Sigmoid colon (tissue), 7 donors: ENCODE measurements around the gene ABCB8. TPM values are rescaled to one million over a fixed set of nuclear protein-coding genes. Genes with fewer than 3 reads are reported as not detected.

Experiments
- DNase-seq: peaks from one replicate; pipeline ENCODE4 v3.0.0-alpha.2; 2019
- H3K27ac ChIP-seq, 4 donors: fragments of 200-600 bp; sonication (generic); one replicate each; pipeline ENCODE4 v1.5.1; 2016 to 2019; ENCODE audit warnings: mild to moderate bottlenecking in 1 of 4
- H3K27me3 ChIP-seq, 3 donors: fragments of 200-600 bp; sonication (generic); one replicate each; pipeline ENCODE4 v1.5.1; 2019; ENCODE audit warnings: mild to moderate bottlenecking in 1 of 3
- H3K36me3 ChIP-seq, 4 donors: fragments of 200-600 bp; sonication (generic); one replicate each; pipeline ENCODE4 v1.5.1; 2016 to 2019
- H3K4me1 ChIP-seq, 4 donors: fragments of 200-600 bp; sonication (generic); one replicate each; pipeline ENCODE4 v1.5.1; 2017 to 2019
- H3K4me3 ChIP-seq, 4 donors: fragments of 200-600 bp; sonication (generic); one replicate each; pipeline ENCODE4 v1.5.1; 2017 to 2019; ENCODE audit warnings: mild to moderate bottlenecking in 2 of 4, moderate library complexity in 1 of 4
- H3K9me3 ChIP-seq, 4 donors: fragments of 200-600 bp in 3 of 4; sonication (generic) in 3 of 4; one replicate each; pipeline versions ENCODE4 v1.5.1 to v1.6.1; 2013 to 2019
- CTCF ChIP-seq, 4 experiments: fragments of 450-650 bp in 3 of 4; fragments of 200-600 bp in 1 of 4; IDR thresholded peaks; one replicate each; pipeline ENCODE4 v1.5.1; 2016 to 2019; ENCODE audit warnings: antibody characterized with exemption in 4 of 4, mild to moderate bottlenecking in 3 of 4, moderate library complexity in 2 of 4
- EP300 ChIP-seq, 4 donors: sonication (generic); formaldehyde crosslinking; IDR thresholded peaks; one replicate each; pipeline ENCODE4 v1.6.1; 2017; ENCODE audit warnings: antibody characterized with exemption in 4 of 4
- POLR2A ChIP-seq, 2 donors: fragments of 450-650 bp; IDR thresholded peaks; one replicate each; pipeline ENCODE4 v1.6.1; 2016; ENCODE audit warnings: antibody characterized with exemption in 2 of 2, mild to moderate bottlenecking in 2 of 2, moderate library complexity in 2 of 2
- POLR2AphosphoS5 ChIP-seq, 4 donors: sonication (generic); formaldehyde crosslinking; IDR thresholded peaks; one replicate each; pipeline ENCODE4 v1.6.1; 2017; ENCODE audit warnings: antibody characterized with exemption in 4 of 4
- WGBS, 2 donors: extraction: QIAGEN DNeasy Blood & Tissue Kit; methylation state at CpG; one replicate each; pipeline ENCODE4 v1.1.7; 2013; 5-methylcytosine and 5-hydroxymethylcytosine counted together
- intact Hi-C: fragments of 100-400 bp; cut with DNase I; formaldehyde crosslinking; loops from one replicate; pipeline ENCODE4 v1.15.1; 2023
- polyA plus RNA-seq, 3 donors: library from polyadenylated mRNA; stranded (reverse); fragments of 200-250 nt; gene quantifications; one replicate each; pipeline ENCODE4 v1.2.3, GENCODE V29; 2013
- total RNA-seq, 4 donors: library from RNA; depleted of rRNA; stranded (reverse); fragments of >200 nt; gene quantifications; one replicate each; pipeline ENCODE4 v1.1.0, GENCODE V29; 2016
- donor health status: healthy with polysubstance abuse.
- donor health status: Bipolar disorder and iron deficiency.
- donor health status: healthy.

The ABCB8 gene
- total and polyA plus RNA-seq, 7 donors: 3.0 to 32.8 (median 18.3) TPM

- Histone ChIP-seq H3K4me1 (peaks cover 0 to 20% (median 19%) of the 10 kb centered on the region in 4 donors), H3K27me3 (peaks cover 14 to 68% (median 38%) of the 10 kb centered on the region in 3 donors), H3K4me3 (peak overlapping the region in 3 of 4 donors; percentile 5 to 32 (median 30)), H3K27ac (no peak overlapping the region), H3K36me3 (no peaks in the 10 kb centered on the region), H3K9me3 (no peaks in the 10 kb centered on the region)
- DNase-seq: no peak
- TF ChIP-seq CTCF (IDR thresholded peaks at IDR 0.05) (no peak), POLR2A (IDR thresholded peaks at IDR 0.05) (no peak), POLR2AphosphoS5 (IDR thresholded peaks at IDR 0.05) (no peak), EP300 (IDR thresholded peaks at IDR 0.05) (no peak)
- intact Hi-C loops: no loop called here
- 14 to 19% methylated on average over 20 of the region's 20 CpGs for WGBS, 2 donors
These were observed 9.2 kb upstream of the ABCB8 start for GRCh38 chr7:151019130-151019447.

GRCh38 chr7:151020231-151020630 lies 8.0 kb upstream of the ABCB8 start:
- H3K4me3 ChIP-seq: no peak overlapping the region
- H3K9me3 ChIP-seq: no peaks in the 10 kb centered on the region
- TF ChIP-seq POLR2AphosphoS5 (IDR thresholded peaks at IDR 0.05) (no peak), POLR2A (IDR thresholded peaks at IDR 0.05) (no peak), CTCF (IDR thresholded peaks at IDR 0.05) (no peak), EP300 (IDR thresholded peaks at IDR 0.05) (no peak)
- H3K27ac ChIP-seq: no peak overlapping the region
- H3K36me3 ChIP-seq: no peaks in the 10 kb centered on the region
- whole genome bisulfite sequencing, 2 donors: 54 to 56% methylated on average over 7 of the region's 7 CpGs
- no peak for DNase-seq
- H3K4me1 ChIP-seq: peaks cover 0 to 19% (median 17%) of the 10 kb centered on the region in 4 donors
- intact Hi-C loops: no loop called here
- peaks cover 7 to 57% (median 27%) of the 10 kb centered on the region in 3 donors for H3K27me3 ChIP-seq

GRCh38 chr7:151023232-151023631 lies 5.0 kb upstream of the ABCB8 start:
- no peak for TF ChIP-seq CTCF (IDR thresholded peaks at IDR 0.05)
- TF ChIP-seq POLR2AphosphoS5 (IDR thresholded peaks at IDR 0.05): no peak
- TF ChIP-seq POLR2A (IDR thresholded peaks at IDR 0.05): no peak
- TF ChIP-seq EP300 (IDR thresholded peaks at IDR 0.05): no peak
- WGBS, 2 donors: 82 to 84% methylated on average over 10 of the region's 10 CpGs
- intact Hi-C loops: no loop called here
- Histone ChIP-seq H3K4me1 (peaks cover 0 to 16% (median 12%) of the 10 kb centered on the region in 4 donors), H3K9me3 (no peaks in the 10 kb centered on the region), H3K27ac (no peak overlapping the region), H3K4me3 (no peak overlapping the region), H3K27me3 (peaks cover 0 to 27% (median 0%) of the 10 kb centered on the region in 3 donors), H3K36me3 (no peaks in the 10 kb centered on the region)
- DNase-seq: no peak

- Histone ChIP-seq H3K27ac (no peak within 1 kb of the TSS), H3K27me3 (peaks cover 0 to 15% (median 0%) of the 10 kb centered on the region in 3 donors), H3K4me1 (peaks cover 0 to 15% (median 10%) of the 10 kb centered on the region in 4 donors), H3K4me3 (no peak within 1 kb of the TSS), H3K36me3 (no peaks in the 10 kb centered on the region), H3K9me3 (no peaks in the 10 kb centered on the region)
- intact Hi-C loops: loop anchor here (5.0 kb wide), 1 partner anchor 57 kb away; no protein-coding TSS in a partner anchor
- no peak for DNase-seq
- no peak for TF ChIP-seq POLR2AphosphoS5 (IDR thresholded peaks at IDR 0.05)
- no peak for TF ChIP-seq POLR2A (IDR thresholded peaks at IDR 0.05)
- no peak for TF ChIP-seq CTCF (IDR thresholded peaks at IDR 0.05)
- no peak for TF ChIP-seq EP300 (IDR thresholded peaks at IDR 0.05)
- 78 to 85% methylated on average over 4 of the region's 4 CpGs for WGBS, 2 donors
These were observed 3.7 kb upstream of the ABCB8 start, which contains the start of gene ATG9B for GRCh38 chr7:151024435-151025056. Gene ATG9B (minus strand): TSS chr7:151024494. CDS start chr7:151024423, 71 bp downstream.
